Mucosa of stomach (tissue), 1 donor: ENCODE results near the gene ENG.
A peak's percentile ranks its signal among the peaks of the same experiment; 100 is the strongest.
"Not testable (repeated sequence)": the region's sequence is repeated elsewhere in the genome, so short reads cannot be mapped to it uniquely, and the experiment has no call there.

ENCODE experiments used
- H3K27me3 ChIP-seq: one replicate; pipeline ENCODE4 v1.7.0; 2013; ENCODE audit warnings: mild to moderate bottlenecking, low read length; ENCODE audit not compliant: control insufficient read depth, insufficient read depth
- H3K36me3 ChIP-seq: one replicate; pipeline ENCODE4 v1.7.0; 2013; ENCODE audit warnings: low read length; ENCODE audit not compliant: control insufficient read depth, insufficient read depth
- H3K4me1 ChIP-seq: one replicate; pipeline ENCODE4 v1.7.0; 2013; ENCODE audit warnings: mild to moderate bottlenecking, low read length; ENCODE audit not compliant: control insufficient read depth, insufficient read depth
- H3K4me3 ChIP-seq: one replicate; pipeline ENCODE4 v1.7.0; 2013; ENCODE audit warnings: low read length
- H3K9ac ChIP-seq: one replicate; pipeline ENCODE4 v1.7.0; 2013; ENCODE audit warnings: mild to moderate bottlenecking, low read length, moderate library complexity
- H3K9me3 ChIP-seq: one replicate; pipeline ENCODE4 v1.7.0; 2013; ENCODE audit warnings: mild to moderate bottlenecking, low read length, moderate library complexity; ENCODE audit not compliant: control insufficient read depth
- donor health status: Pancreatic carcinoma.

The ENG gene

GRCh38 chr9:127887792-127888191 lies 33.3 kb upstream of the ENG start:
- no peak overlapping the region for H3K9ac ChIP-seq
- no peaks in the 10 kb centered on the region for H3K9me3 ChIP-seq
- no peak overlapping the region for H3K4me3 ChIP-seq
- peaks cover 18% of the 10 kb centered on the region for H3K4me1 ChIP-seq
- peaks cover 5% of the 10 kb centered on the region for H3K36me3 ChIP-seq
- no peaks in the 10 kb centered on the region for H3K27me3 ChIP-seq

DNA sequence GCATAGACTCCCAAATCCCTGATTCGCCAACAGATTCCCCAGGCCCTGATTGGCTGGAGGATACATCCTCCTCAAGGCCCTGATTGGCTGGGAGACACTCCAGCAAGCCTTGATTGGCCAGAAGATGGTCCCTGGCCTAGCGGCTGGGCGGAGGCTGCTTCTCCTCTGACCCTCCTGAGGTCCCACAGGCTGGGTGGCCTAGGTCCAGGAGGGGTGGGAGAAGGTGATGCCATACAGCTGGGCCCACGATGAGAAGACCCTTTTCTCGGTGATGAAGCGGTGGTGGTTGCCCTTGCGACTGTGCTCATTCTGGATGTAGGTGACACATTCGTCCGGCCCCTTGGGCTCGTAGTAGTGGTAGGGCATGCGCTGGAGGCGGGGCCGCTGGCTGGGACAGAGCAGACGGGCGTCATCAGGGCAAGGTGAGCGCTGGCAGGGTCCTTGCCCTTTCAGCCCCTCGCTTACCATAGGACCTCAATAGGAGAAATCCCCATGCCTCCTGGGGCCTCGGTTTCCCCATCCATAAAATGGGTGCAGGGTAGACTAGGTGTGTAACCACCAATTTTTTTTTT lies 32.0 kb upstream of the ENG start:
- Histone ChIP-seq H3K4me1 (peaks cover 18% of the 10 kb centered on the region), H3K9me3 (no peaks in the 10 kb centered on the region), H3K27me3 (no peaks in the 10 kb centered on the region), H3K36me3 (peaks cover 4% of the 10 kb centered on the region), H3K4me3 (no peak overlapping the region), H3K9ac (no peak overlapping the region)

- Histone ChIP-seq H3K4me1 (peaks cover 18% of the 10 kb centered on the region), H3K27me3 (no peaks in the 10 kb centered on the region), H3K9me3 (no peaks in the 10 kb centered on the region), H3K9ac (no peak overlapping the region), H3K36me3 (peaks cover 4% of the 10 kb centered on the region), H3K4me3 (no peak overlapping the region)
Measured at GRCh38 chr9:127885508-127886281, 31.2 kb upstream of the ENG start.

DNA sequence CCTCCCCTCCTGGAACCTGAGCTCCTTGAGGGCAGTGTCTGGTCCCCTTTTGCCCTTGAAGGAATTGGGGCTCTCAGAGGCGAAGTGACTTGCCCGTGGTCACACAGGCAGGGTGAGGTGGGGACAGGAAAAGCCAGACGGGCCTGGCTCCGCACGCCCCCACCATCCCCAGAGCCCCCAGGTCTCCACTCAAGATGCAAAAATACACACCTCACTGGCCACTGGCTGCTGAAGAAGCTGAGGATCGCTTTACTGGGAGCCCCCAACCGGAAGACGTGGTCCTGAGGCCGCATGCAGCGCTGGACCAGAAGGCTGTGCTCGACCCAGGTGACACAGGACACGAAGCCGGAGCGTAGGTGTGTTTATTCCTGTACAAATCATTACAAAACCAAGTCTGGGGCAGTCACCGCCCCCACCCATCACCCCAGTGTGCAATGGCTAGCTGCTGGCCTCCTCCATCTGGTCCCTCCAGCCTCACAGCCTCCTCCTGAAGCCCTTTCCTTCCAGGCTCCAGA lies 30.6 kb upstream of the ENG start:
- Histone ChIP-seq H3K9ac (no peak overlapping the region), H3K4me1 (peaks cover 18% of the 10 kb centered on the region), H3K27me3 (no peaks in the 10 kb centered on the region), H3K4me3 (no peak overlapping the region), H3K36me3 (peaks cover 2% of the 10 kb centered on the region), H3K9me3 (no peaks in the 10 kb centered on the region)

DNA sequence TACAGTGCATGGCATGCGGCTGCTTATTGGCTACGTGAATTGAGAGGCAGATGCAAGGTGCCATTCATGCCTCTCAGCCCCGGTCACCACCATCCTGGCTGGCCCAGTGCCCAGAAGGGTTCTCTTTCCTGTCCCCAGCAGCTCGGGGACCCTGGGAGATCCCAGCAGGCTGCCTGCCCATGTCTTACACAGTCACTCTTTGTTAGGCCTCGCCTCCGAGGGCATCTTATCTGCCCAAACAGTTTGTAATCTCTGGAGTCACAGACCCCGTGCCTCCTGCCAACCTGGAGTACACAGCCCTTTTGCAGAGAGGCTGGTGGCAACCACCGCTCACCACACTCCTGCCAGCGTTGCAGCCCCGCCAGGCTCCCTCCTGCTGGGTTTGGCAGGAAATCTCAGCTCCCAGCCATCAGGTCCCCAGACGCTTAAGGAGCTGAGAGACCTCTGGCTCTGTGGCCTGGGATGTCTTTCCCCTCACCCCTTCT lies 30.0 kb upstream of the ENG start:
- Histone ChIP-seq H3K4me3 (no peak overlapping the region), H3K36me3 (no peaks in the 10 kb centered on the region), H3K27me3 (no peaks in the 10 kb centered on the region), H3K9me3 (no peaks in the 10 kb centered on the region), H3K4me1 (peaks cover 18% of the 10 kb centered on the region), H3K9ac (no peak overlapping the region)

GRCh38 chr9:127883959-127884358 lies 29.5 kb upstream of the ENG start:
- H3K4me3 ChIP-seq = no peak overlapping the region
- H3K27me3 ChIP-seq = no peaks in the 10 kb centered on the region
- no peaks in the 10 kb centered on the region for H3K36me3 ChIP-seq
- no peak overlapping the region for H3K9ac ChIP-seq
- no peaks in the 10 kb centered on the region for H3K9me3 ChIP-seq
- peaks cover 18% of the 10 kb centered on the region for H3K4me1 ChIP-seq

DNA sequence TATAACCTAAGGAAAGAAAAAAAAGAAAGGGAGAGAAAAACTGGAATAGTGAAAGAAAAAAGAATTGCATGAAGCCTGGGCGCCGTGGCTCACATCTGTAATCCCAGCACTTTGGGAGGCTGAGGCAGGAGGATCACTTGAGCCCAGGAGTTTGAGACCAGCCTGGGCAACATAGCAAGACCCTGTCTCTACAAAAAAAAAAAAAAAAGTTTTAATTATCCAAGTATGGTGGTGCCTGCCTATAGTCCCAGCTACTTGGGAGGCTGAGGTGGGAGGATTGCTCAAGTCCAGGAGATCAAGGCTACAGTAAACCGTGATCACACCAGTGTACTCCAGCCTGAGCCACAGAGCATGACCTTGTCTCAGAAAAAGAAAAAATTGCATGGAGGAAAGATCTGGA lies 27.3 kb upstream of the ENG start:
- H3K9me3 ChIP-seq, H3K27me3 ChIP-seq, H3K9ac ChIP-seq, H3K36me3 ChIP-seq, H3K4me3 ChIP-seq: not testable (repeated sequence)
- H3K4me1 ChIP-seq = peaks cover 31% of the 10 kb centered on the region

- Histone ChIP-seq H3K9me3 (no peaks in the 10 kb centered on the region), H3K4me1 (peaks cover 40% of the 10 kb centered on the region), H3K9ac (no peak overlapping the region), H3K36me3 (no peaks in the 10 kb centered on the region), H3K4me3 (no peak overlapping the region), H3K27me3 (no peaks in the 10 kb centered on the region)
Measured at GRCh38 chr9:127880143-127880542, 25.7 kb upstream of the ENG start.

DNA sequence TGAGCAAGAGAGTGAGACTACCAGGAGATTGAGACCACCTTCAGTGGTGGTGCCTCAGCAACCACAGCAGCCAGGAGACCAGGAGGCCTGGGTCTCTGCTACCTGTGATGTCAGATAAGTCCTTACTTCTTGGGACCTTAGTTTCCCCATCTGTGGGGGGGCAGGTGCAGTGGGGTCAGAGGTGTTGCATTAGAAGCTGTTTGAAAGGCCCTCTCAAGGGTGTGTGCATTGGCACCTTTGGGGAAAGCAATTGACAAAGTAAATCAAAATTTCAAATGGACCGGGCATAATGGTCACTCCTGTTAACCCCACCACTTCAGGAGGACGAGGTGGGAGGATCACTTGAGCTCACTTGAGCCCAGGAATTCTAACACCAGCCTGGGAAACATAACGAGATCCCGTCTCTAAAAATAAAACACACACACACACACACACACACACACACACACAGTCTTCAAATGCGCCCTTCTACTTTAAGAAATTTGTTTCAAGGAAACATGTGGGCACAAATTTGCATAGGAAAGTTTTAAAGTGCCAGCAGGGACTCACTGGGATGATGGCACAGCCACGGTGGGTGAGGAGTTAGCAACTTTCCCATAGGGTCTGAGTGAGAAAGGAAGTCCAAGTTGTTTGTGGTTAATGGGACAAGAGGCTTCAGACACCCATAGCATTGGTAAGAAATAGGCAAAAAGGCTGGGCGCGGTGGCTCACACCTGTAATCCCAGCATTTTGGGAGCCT lies 24.4 kb upstream of the ENG start:
- Histone ChIP-seq H3K4me1 (peaks cover 40% of the 10 kb centered on the region), H3K36me3 (no peaks in the 10 kb centered on the region), H3K4me3 (no peak overlapping the region), H3K9me3 (no peaks in the 10 kb centered on the region), H3K27me3 (no peaks in the 10 kb centered on the region), H3K9ac (no peak overlapping the region)

GRCh38 chr9:127878001-127878651 lies 23.7 kb upstream of the ENG start:
- Histone ChIP-seq H3K36me3 (no peaks in the 10 kb centered on the region), H3K9ac (peak overlapping the region; percentile 65), H3K4me1 (peaks cover 44% of the 10 kb centered on the region), H3K27me3 (no peaks in the 10 kb centered on the region), H3K9me3 (no peaks in the 10 kb centered on the region), H3K4me3 (peak overlapping the region; percentile 38)

- H3K9me3 ChIP-seq = no peaks in the 10 kb centered on the region
- peak within 1 kb of the TSS; percentile 74 for H3K9ac ChIP-seq
- no peaks in the 10 kb centered on the region for H3K27me3 ChIP-seq
- no peaks in the 10 kb centered on the region for H3K36me3 ChIP-seq
- peaks cover 44% of the 10 kb centered on the region for H3K4me1 ChIP-seq
- peak within 1 kb of the TSS; percentile 44 for H3K4me3 ChIP-seq
Measured at GRCh38 chr9:127877566-127877998, 23.1 kb upstream of the ENG start, which contains the start of gene AK1. AK1 (minus strand) TSS chr9:127877675; CDS start chr9:127874617, 3,058 bp downstream.
